ENCODE results near the gene C1QTNF8.

Gene C1QTNF8

DNA sequence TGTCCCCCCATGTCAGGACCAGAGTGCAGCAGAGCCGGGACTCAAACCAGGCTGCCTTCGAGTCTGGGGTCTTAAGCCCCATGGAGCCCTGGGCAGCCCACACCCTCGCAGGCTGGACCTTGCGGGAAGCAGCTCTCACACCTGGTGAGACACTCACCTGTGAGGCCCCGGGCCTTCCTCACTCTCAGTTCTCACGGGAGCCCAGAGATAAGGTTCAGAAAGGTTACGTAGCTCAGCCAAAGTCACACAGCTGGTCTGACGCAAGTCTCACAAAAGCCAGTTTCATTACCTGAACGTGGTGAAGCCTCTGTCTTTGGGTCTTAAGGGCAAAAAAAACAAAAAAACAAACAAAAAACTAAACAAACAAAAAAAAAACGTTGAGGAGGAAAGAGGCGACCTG lies 56.3 kb downstream of the C1QTNF8 start:
- DNase-seq = no peak

GRCh38 chr16:1038932-1039331 lies 57.1 kb downstream of the C1QTNF8 start:
- DNase-seq = no peak
